MG63 (cell line): ENCODE results near the gene ITGB2. TPM values are rescaled to one million over a fixed set of nuclear protein-coding genes. Genes with fewer than 3 reads are reported as not detected.

Source experiments
- DNase-seq: peaks from one replicate; pipeline ENCODE4 v3.0.0-alpha.2; 2020
- H3K27me3 ChIP-seq: fragments of 250-450 bp; sonication (Bioruptor Pico); 2 replicates; pipeline ENCODE4 v1.5.1; 2020; ENCODE audit warnings: mild to moderate bottlenecking, moderate library complexity
- H3K36me3 ChIP-seq: fragments of 250-450 bp; sonication (Bioruptor Pico); 2 replicates; pipeline ENCODE4 v1.5.1; 2020; ENCODE audit warnings: mild to moderate bottlenecking, moderate library complexity
- H3K4me3 ChIP-seq: fragments of 250-450 bp; sonication (Bioruptor Pico); 2 replicates; pipeline ENCODE4 v1.5.1; 2020; ENCODE audit warnings: mild to moderate bottlenecking, moderate library complexity
- H3K9me3 ChIP-seq: fragments of 250-450 bp; sonication (Bioruptor Pico); 2 replicates; pipeline ENCODE4 v1.5.1; 2020; ENCODE audit warnings: mild to moderate bottlenecking, moderate library complexity
- total RNA-seq: library from RNA; depleted of rRNA; stranded (reverse); fragments of >200 nt; shearing (Covaris generic); gene quantifications from 2 replicates; pipeline ENCODE4 v1.2.3, GENCODE V29; 2014; ENCODE audit warnings: low replicate concordance

ITGB2 gene
- total RNA-seq, 1 experiment from 2014 or later: 12.9 TPM

DNA sequence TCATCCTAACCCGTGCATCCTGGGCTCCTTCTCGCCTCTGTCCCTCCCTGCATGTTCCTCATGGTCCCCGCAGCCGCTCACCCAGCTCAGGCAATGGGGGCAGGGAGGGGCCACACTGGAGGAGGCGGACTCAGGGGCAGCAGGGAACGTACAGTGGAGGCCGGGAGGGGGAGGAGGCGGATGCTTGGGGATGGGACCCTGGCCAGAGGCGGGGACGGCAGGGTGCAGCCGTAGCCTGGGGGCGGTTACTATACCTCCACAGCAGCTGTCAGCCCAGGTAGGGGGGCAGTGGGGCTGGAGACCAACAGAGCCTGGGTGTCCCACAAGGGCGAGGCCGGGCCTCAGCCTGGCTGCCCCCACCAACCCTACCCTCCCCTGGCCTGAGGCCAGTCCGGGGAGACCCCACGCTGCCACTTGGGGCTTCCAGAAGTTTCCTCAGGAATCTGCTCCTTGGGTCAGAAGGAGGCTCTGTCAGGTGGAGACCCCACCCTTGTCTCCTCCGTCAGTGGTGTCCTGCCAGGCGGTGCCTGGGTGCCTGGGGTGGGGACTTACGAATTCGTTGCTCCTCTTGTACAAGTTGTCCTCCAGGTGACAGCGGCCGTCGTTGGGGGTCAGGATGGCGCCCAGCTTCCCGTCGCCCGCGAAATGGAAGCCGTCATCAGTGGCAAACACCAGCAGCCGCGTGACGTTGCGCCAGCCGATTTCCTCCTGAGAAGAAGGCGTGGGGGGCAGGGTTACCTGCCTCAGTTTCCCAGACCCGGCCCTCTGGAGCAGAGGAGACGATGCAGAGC, 20.7 kb downstream of the ITGB2 start:
- Histone ChIP-seq H3K4me3 (no peak overlapping the region), H3K27me3 (no peaks in the 10 kb centered on the region), H3K9me3 (no peaks in the 10 kb centered on the region), H3K36me3 (no peaks in the 10 kb centered on the region)
- DNase-seq: no peak

DNA sequence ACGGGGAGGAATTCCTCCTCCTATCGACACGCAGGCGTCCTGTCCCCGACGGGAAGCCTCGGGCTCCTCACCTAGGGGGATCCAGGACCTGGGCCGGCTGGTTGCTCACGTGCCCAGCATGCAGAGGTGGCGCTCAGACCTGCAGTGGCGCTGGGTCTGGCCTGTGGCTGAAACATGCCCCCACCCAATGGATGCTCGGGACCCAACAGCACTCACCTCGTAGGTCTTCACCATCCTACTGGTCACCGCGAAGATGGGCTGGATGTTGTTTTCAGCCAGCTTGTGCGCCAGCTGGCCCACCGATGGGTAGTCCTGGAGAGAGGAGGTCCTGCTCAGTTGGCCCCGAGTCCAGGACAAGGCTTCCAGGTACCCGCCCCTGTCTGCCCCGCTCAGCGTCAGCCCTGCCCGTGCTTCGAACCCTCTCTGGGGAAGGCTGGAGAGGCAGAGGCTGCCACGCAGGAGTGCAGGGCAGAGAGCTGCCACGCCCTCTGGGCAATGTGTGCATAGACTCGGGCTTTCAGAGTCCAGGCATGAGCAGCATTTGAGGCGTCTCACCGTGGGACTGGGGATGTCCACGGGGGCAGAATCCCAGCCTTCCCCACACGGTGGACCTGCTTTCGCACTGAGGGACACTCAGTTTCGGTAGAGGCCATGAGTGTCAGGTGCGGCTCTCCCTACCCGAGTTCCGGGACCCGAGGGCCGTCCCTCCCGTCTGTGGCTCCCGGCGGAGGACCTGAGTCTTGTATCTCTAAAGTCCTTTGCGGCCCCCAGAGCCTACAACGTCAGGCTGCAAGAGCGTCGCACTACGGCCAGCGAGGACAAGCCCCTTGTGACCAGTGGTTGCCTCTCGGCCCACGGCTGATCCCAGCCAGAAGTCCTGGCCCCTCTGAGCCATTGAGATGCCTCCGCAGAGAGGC, 21.6 kb downstream of the ITGB2 start:
- Histone ChIP-seq H3K4me3 (no peak overlapping the region), H3K36me3 (no peaks in the 10 kb centered on the region), H3K27me3 (no peaks in the 10 kb centered on the region), H3K9me3 (no peaks in the 10 kb centered on the region)
- no peak for DNase-seq

DNA sequence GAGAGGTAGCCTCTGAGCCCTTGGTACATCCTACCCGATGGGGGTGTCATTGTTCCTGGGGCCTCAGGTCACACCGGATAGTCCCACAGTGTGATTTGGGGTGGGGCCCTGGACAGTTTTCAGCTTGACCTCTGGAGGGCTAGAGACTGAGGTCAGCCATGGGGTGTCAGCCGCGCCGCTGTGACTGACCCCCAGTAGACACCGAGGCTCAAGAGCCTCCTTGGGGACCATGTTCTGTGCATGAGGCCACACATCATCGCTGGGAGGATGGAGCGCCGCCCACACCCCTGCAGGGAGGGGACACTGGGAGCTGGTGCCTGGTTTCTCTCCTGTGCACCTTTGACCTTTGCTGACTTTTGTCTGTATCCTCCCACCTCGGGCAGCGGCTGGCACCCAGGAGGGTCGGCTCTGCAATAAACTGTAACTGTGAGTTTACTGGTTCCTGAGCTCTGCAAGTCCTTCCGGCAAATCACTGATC, 22.6 kb downstream of the ITGB2 start:
- H3K27me3 ChIP-seq: no peaks in the 10 kb centered on the region
- no peak for DNase-seq
- no peaks in the 10 kb centered on the region for H3K9me3 ChIP-seq
- H3K36me3 ChIP-seq: no peaks in the 10 kb centered on the region
- no peak overlapping the region for H3K4me3 ChIP-seq

DNA sequence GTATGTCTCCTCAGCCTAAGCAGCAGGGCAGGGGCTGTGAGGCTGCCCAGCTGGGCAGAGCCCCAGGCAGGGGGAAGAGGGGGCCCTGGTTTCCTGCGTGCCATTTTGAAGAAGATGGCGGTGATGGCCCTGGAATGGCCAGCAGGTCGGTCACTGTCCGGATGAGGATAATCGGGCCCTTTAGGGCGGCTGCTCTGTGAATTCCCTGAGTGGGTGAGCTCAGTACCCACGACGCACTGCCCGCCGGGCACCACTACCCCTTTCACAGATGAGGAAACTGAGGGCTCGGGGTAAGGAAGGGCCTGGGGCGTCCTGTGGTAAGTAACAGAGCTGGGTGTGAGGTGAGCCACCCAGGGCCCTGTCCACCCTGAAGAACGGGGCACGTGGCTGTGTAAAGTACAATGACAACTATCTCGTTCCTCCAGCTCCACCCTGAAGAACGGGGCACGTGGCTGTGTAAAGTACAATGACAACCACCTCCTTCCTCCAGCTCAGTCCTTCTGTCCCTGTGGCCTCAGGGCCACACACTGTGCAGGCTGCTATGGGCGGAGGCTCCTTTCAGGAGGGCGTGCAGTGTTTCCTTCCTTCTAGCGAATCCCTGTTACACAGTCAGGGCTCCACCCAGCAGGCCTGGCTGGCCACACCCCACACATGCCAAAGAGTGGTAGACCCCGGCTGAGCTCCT, 23.2 kb downstream of the ITGB2 start:
- Histone ChIP-seq H3K9me3 (no peaks in the 10 kb centered on the region), H3K36me3 (no peaks in the 10 kb centered on the region), H3K4me3 (no peak overlapping the region), H3K27me3 (no peaks in the 10 kb centered on the region)
- no peak for DNase-seq

DNA sequence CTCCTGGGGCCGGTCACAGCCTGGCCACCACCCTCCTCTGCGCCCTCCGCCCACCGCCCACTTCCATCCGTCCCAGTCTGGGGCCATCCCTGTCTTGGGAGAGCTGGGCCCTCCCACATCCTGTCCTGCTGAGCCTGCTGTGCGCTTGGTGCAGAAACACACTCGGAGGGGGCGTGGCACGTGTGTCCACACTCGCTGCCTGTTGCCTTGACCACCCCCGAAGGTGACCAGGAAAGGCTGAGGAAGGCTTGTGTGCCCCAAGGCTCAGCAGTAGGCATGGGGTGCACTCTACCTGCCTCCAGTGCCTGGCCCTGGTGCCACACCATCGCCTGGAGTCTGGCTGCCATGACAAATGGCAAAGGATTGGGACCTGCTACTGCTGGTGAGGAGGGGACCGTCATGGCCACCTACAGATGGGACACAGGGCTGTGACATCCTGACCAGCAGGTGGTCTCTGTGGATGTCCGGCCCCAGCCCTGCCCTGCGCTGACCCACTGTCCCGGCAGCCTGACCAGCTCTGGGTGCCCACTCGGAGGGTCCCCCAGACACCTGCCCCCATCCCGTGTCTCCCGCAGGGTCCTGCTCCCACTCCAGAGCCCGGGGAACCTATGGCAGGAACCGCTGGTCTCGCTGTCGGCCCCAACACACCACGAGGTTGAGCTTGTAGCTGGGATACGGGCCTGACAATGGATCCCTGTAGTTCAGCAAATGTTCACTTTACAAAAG, 24.0 kb downstream of the ITGB2 start:
- no peak for DNase-seq
- H3K36me3 ChIP-seq: no peaks in the 10 kb centered on the region
- no peak overlapping the region for H3K4me3 ChIP-seq
- H3K27me3 ChIP-seq: no peaks in the 10 kb centered on the region
- H3K9me3 ChIP-seq: no peaks in the 10 kb centered on the region

DNA sequence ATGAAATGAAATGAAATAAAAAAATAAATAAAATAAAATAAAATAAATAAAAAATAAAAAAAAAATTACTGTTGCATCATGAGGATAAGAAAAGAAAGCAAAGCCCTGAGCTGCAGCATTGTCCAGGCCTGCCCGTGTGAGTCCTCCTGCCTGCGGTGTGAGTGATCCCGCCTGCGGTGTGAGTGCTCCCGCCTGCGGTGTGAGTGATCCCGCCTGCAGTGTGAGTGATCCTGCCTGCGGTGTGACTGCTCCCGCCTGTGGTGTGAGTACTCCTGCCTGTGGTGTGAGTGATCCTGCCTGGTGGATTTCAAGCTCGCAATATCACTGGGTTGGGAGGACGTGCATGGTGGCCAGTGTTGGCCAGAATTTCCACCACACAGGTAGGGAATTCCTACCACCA, 24.8 kb downstream of the ITGB2 start:
- no peaks in the 10 kb centered on the region for H3K27me3 ChIP-seq
- H3K36me3 ChIP-seq: no peaks in the 10 kb centered on the region
- no peak overlapping the region for H3K4me3 ChIP-seq

DNA sequence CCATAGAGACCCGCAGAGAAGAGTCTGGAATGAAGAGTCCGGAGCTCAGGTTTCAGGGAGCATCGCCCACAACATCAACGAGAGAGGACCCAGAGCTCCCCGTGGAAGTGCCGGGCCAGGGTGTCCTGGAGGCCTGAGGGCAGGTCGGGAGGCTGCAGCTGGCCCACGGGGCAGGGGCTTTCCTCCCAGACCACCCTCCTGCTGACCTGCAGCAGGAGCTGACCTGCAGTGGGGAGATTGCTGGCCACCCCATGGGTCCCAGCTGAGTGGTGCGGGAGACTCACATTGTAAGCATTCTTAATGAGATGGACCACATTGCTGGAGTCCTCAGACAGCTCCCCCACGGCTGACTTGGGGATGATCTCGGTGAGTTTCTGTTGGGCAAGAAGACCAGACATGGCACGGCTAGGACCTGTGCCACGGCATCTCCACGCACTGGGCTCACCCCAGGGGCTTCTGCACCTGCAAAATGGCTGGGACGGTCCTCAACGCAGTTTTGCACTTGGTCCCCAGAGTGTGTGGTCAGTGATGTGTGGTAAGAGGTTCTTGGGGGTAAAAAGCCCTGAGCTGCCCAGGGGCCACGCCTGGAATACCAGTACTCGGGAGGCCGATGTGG, 25.9 kb downstream of the ITGB2 start:
- no peaks in the 10 kb centered on the region for H3K36me3 ChIP-seq
- H3K4me3 ChIP-seq: no peak overlapping the region
- no peak for DNase-seq
- H3K9me3 ChIP-seq: no peaks in the 10 kb centered on the region
- H3K27me3 ChIP-seq: no peaks in the 10 kb centered on the region

More for the DNA sequence above, 24.8 kb downstream of the ITGB2 start:
- no peak for DNase-seq
- H3K9me3 ChIP-seq: no peaks in the 10 kb centered on the region

DNA sequence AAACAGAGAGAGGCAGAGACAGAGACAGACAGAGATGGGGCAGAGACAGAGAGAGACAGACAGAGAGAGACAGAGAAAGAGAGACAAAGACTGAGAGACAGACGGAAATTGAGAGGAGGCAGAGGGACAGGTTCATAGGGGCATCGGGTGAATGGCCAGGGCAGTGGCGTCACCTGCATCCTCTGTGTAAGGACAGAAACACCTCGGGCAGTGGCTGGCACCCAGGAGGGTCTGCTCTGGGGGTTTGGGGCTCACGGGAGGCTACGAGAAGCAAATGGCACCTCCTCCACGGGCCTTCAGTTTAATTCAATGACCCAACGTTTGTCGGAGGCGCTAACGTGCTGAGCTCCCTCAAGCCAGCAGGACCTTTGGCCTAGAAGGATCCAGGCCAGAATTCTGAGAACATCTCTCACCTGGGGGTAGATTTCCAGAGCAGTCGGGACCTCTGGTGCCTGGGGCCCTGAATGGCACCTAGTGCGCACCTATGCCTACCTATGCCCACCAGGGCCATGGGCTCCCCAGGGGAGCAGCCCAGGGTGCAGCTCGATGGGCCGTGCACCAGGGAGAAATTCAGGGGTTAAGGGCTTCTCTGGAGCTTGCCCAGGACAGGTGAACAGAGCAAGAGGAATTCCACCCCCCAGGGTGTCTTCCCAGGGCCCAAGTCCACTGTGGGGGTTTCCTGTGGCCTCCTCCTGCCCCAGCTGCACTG, 26.6 kb downstream of the ITGB2 start:
- H3K27me3 ChIP-seq: no peaks in the 10 kb centered on the region
- no peak overlapping the region for H3K4me3 ChIP-seq
- DNase-seq: no peak
- H3K36me3 ChIP-seq: no peaks in the 10 kb centered on the region
- no peaks in the 10 kb centered on the region for H3K9me3 ChIP-seq

DNA sequence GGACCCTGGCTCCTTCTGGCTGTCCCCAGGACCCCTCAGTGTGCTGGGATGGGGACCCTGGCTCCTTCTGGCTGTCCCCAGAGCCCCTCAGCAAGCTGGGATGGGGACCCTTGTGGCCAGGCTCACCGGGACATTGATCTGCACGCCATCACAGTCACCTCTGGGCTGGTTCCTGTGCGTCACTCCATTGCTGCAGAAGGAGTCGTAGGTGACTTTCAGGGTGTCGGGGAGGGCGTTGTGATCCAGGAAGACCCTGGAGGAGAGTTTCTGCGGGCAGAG, 27.5 kb downstream of the ITGB2 start:
- DNase-seq: no peak
- H3K36me3 ChIP-seq: no peaks in the 10 kb centered on the region
- no peaks in the 10 kb centered on the region for H3K27me3 ChIP-seq

DNA sequence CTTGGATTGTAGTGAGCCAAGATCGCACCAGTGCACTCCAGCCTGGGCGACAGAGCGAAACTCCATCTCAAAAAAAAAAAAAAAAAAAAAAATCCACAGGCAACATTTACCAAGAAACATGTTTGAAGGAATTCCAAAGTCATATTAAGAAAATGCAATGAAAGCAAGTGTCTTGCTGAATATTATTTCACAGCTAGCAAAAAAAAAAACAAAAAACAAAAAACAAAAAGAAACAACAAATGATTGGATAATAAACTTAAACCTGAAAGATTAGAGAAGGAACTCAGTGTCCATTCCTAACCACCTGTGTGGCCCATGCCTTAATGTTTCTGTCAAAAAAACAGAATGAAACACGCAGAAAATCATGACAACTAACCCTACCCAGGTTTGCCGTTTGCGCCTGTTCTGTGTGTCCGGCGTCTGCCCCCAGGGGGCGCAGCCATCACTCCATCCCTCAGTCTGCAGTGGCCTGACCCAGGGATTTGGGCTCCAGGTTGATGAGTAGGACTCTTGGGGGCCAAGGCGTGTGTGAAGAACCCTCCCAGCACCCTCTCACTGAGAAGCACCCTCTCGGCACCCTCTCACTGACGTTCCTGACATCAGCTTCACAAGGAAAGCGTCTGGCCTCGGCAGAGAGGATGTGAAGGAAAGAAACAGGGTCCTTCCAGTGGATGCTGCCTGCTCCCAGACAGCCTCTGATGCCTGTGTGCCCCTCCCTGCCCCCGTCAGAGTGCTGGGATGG, 28.0 kb downstream of the ITGB2 start:
- Histone ChIP-seq H3K36me3 (no peaks in the 10 kb centered on the region), H3K4me3 (no peak overlapping the region), H3K9me3 (no peaks in the 10 kb centered on the region), H3K27me3 (no peaks in the 10 kb centered on the region)
- DNase-seq: peak; percentile 52

More for the DNA sequence above, 27.5 kb downstream of the ITGB2 start:
- H3K9me3 ChIP-seq: no peaks in the 10 kb centered on the region
- no peak overlapping the region for H3K4me3 ChIP-seq

DNA sequence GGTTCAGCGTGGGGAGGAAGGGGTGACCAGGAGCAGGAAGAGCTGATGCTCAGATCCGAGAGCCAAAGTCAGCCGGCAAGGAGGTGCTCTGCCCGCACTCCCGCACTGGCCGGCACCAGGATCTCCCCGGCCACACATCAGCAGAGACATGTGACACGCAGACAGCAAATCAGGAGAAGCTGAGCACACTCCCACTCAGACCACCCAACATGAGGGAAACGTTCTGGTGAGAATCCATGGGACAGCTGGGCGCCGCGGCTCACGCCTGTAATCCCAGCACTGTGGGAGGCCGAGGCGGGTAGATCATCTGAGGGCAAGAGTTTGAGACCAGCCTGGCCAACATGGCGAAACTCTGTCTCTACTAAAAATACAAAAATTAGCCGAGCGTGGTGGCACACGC, 28.6 kb downstream of the ITGB2 start:
- no peaks in the 10 kb centered on the region for H3K36me3 ChIP-seq
- no peak overlapping the region for H3K4me3 ChIP-seq
- no peaks in the 10 kb centered on the region for H3K9me3 ChIP-seq
- no peak for DNase-seq
- H3K27me3 ChIP-seq: no peaks in the 10 kb centered on the region

DNA sequence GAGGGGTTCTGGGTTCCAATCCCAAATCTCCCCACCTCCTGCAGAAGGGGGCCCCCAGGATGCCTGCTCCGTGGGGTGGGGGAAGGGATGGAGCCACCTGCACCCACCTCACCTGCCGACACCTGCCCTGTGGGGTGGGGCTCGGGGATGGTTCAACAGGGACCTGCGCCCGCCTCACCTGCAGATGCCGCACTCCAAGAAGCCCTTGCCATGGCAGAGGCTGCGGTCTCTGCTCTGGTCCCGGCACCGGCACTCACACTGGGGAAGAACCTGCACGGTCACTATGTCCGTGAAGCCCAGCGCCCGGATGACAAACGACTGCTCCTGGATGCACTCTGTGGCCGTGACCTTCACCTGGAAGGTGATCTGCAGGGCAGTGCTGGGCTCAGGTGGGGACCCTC, 29.1 kb downstream of the ITGB2 start:
- Histone ChIP-seq H3K36me3 (no peaks in the 10 kb centered on the region), H3K4me3 (no peak overlapping the region), H3K27me3 (no peaks in the 10 kb centered on the region), H3K9me3 (no peaks in the 10 kb centered on the region)
- DNase-seq: no peak

DNA sequence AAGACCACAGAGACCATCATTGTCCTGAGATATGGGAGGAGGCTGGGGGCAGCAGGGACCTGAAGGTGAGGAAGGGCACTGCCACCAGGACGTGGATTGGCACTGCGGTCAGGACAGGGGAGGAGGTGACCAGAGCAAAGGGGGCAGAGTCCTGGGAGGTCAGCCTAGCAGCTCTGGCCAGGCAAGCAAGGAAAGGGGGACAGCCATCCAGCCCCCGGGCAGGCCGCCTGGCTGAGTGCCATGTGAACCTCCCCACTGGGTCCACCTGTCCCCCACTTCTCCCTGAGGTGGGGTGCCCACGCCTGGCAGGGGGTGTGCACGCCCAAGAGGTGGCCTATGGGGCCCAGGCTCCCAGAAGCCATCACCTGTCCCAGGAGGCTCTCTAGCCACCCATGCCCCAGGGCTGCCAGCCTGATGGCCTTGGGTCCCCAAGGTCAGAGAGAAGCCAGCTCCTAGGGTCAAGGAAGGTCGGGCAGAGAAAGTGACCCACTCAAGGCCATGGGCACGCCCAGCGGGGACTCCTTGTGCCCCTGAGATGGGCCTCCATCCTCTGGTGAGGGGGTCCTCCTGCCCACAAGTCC, 29.6 kb downstream of the ITGB2 start:
- H3K27me3 ChIP-seq: no peaks in the 10 kb centered on the region
- H3K4me3 ChIP-seq: no peak overlapping the region
- DNase-seq: no peak
- no peaks in the 10 kb centered on the region for H3K36me3 ChIP-seq
- H3K9me3 ChIP-seq: no peaks in the 10 kb centered on the region

DNA sequence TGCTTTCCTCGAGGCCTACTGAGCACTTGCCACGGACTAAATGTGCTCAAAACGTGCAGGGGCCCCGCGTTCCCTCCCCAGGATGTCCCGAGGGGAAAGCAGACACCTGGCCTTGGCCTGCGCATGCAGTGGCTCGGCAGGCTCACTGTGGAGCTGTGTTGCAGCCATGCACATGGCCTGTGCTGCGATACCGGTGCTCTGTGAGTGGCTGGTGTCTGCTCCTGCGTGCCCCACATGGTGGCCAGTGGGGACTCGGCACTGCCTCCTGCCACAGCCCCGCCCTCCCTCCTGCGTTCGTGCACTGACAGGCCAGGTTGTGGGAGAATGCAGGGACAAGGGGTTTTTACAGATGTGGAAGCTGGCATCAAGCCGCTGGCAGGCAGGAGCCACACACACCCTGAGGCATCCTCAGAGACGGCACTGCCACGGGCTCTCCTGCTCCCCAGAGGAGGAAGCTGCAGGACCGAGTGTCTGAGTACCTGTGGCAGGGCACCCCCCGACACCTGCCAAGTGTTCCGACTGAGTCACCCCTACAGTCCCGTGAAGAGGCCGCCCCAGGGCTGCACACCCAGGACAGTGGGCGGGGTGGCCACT, 30.3 kb downstream of the ITGB2 start:
- no peaks in the 10 kb centered on the region for H3K9me3 ChIP-seq
- DNase-seq: no peak
- no peaks in the 10 kb centered on the region for H3K27me3 ChIP-seq
- H3K4me3 ChIP-seq: no peak overlapping the region
- no peaks in the 10 kb centered on the region for H3K36me3 ChIP-seq
